Bronchial epithelial cell (primary cell): ENCODE data around the gene TBC1D3B. TPM values are rescaled to one million over a fixed set of nuclear protein-coding genes. Genes with fewer than 3 reads are reported as not detected.
A peak's percentile ranks its signal among the peaks of the same experiment; 100 is the strongest.

Source experiments
- DNase-seq: peaks from one replicate; pipeline ENCODE4 v3.0.0-alpha.2; 2010; ENCODE audit warnings: low read depth
- FAIRE-seq: peaks from 2 replicates; lab custom pipeline; 2011; peaks lifted over from hg19 to GRCh38; lab: Jason Lieb, UNC
- H3K27me3 ChIP-seq: 2 replicates; pipeline ENCODE4 v1.5.1; 2011; ENCODE audit warnings: low read length; ENCODE audit not compliant: control insufficient read depth, insufficient read depth
- H3K36me3 ChIP-seq: 2 replicates; pipeline ENCODE4 v1.5.1; 2011; ENCODE audit warnings: low read length; ENCODE audit not compliant: control insufficient read depth, insufficient read depth
- H3K4me3 ChIP-seq: 2 replicates; pipeline ENCODE4 v1.5.1; 2011; ENCODE audit warnings: mild to moderate bottlenecking, low read depth, low read length, control low read depth
- CTCF ChIP-seq: IDR thresholded peaks from 2 replicates; pipeline ENCODE4 v1.5.1; 2011; ENCODE audit warnings: mild to moderate bottlenecking, moderate library complexity, low read length, control low read depth, inconsistent platforms; ENCODE audit not compliant: insufficient read depth, severe bottlenecking
- total RNA-seq: library from RNA; depleted of rRNA; stranded (reverse); fragments of >200 nt; gene quantifications from 2 replicates; pipeline ENCODE4 v1.2.1, GENCODE V29; 2014

Gene TBC1D3B
- total RNA-seq, 1 donor from 2014 or later: 0.79 TPM

- no peak for TF ChIP-seq CTCF
- no peaks in the 10 kb centered on the region for H3K36me3 ChIP-seq
- no peak for FAIRE-seq
- no peak overlapping the region for H3K4me3 ChIP-seq
- no peaks in the 10 kb centered on the region for H3K27me3 ChIP-seq
- DNase-seq: no peak
These were observed 33.6 kb downstream of the TBC1D3B start for GRCh38 chr17:36142806-36143205.

- DNase-seq: no peak
- no peak overlapping the region for H3K4me3 ChIP-seq
- no peak for TF ChIP-seq CTCF
- no peaks in the 10 kb centered on the region for H3K36me3 ChIP-seq
- no peak for FAIRE-seq
- H3K27me3 ChIP-seq: no peaks in the 10 kb centered on the region
These were observed 34.2 kb downstream of the TBC1D3B start for GRCh38 chr17:36142235-36142634.

GRCh38 chr17:36136439-36136838, 40.0 kb downstream of the TBC1D3B start:
- TF ChIP-seq CTCF: no peak
- Histone ChIP-seq H3K27me3 (peaks cover 2% of the 10 kb centered on the region), H3K4me3 (no peak overlapping the region), H3K36me3 (no peaks in the 10 kb centered on the region)
- no peak for FAIRE-seq
- DNase-seq: peak; percentile 20

- Histone ChIP-seq H3K27me3 (peaks cover 2% of the 10 kb centered on the region), H3K36me3 (no peaks in the 10 kb centered on the region), H3K4me3 (no peak overlapping the region)
- FAIRE-seq (no peak), DNase-seq (no peak)
- no peak for TF ChIP-seq CTCF
These were observed 40.4 kb downstream of the TBC1D3B start for GRCh38 chr17:36136036-36136435.

GRCh38 chr17:36135465-36135864, 41.0 kb downstream of the TBC1D3B start:
- H3K27me3 ChIP-seq: peaks cover 2% of the 10 kb centered on the region
- H3K4me3 ChIP-seq: no peak overlapping the region
- H3K36me3 ChIP-seq: no peaks in the 10 kb centered on the region
- no peak for TF ChIP-seq CTCF
- DNase-seq (no peak), FAIRE-seq (no peak)

- FAIRE-seq: no peak
- Histone ChIP-seq H3K27me3 (peaks cover 2% of the 10 kb centered on the region), H3K4me3 (no peak overlapping the region), H3K36me3 (no peaks in the 10 kb centered on the region)
- no peak for TF ChIP-seq CTCF
- DNase-seq: peak; percentile 7
These were observed 42.7 kb downstream of the TBC1D3B start for GRCh38 chr17:36133602-36134236.
